ENCODE results near the gene MYBBP1A. TPM values are rescaled to one million over a fixed set of nuclear protein-coding genes. Genes with fewer than 3 reads are reported as not detected.
"Not testable (repeated sequence)": the region's sequence is repeated elsewhere in the genome, so short reads cannot be mapped to it uniquely, and the experiment has no call there.

The MYBBP1A gene
- total and polyA plus RNA-seq, 2 of the 13 experiments (the other 11 are each of a cell fraction or from before 2014, with no cell fraction given): 18.6 to 54.8 TPM

DNA sequence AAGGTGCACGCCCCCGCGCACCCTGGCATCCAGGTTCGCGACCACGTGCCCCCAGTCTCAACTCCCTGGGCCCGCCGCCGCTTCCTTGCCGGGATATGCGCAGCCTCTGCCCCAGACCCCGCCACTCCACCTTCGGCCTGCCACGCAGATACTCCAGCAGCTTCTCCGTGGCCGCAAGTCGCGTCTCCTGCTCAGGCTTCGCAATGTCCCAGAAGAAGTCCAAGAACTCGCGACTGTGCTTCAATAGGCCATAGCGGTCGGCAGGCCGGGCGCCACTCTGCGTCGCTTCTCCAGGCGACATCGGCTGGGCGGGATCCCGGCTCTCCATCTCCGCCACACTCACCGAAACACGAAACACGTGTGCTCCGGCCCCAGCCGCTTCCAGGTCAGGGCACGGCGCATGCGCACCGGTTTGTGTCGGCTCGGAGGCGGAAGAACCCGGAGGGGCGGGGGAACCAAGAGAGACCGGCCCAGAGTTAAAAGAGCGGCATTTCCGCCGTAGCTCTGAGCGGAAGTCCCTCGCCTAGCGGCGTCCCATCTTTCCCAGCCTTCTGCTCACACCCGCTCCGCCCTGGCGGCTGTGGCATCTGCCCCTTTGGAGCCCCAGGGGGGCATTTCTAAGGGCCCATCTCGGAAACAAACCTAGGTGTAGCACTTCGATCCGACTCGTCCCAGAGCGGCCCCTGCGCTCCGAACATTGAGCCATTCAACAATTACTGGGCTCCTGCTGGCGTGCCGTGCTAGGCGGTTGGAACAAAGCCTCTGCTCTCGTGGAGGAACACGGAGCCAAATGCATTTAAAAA lies at the start of gene MYBBP1A (continued):
- TF ChIP-seq, protein P1, sequence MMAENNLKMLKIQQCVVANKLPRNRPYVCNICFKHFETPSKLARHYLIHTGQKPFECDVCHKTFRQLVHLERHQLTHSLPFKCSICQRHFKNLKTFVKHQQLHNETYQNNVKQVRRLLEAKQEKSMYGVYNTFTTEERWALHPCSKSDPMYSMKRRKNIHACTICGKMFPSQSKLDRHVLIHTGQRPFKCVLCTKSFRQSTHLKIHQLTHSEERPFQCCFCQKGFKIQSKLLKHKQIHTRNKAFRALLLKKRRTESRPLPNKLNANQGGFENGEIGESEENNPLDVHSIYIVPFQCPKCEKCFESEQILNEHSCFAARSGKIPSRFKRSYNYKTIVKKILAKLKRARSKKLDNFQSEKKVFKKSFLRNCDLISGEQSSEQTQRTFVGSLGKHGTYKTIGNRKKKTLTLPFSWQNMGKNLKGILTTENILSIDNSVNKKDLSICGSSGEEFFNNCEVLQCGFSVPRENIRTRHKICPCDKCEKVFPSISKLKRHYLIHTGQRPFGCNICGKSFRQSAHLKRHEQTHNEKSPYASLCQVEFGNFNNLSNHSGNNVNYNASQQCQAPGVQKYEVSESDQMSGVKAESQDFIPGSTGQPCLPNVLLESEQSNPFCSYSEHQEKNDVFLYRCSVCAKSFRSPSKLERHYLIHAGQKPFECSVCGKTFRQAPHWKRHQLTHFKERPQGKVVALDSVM (CRISPR knock-in tag; IDR thresholded peaks at IDR 0.05): 0 out of 2 replicates have a peak, but pooled peaks have one; percentile 47
- TF ChIP-seq THAP11 (CRISPR knock-in tag; IDR thresholded peaks at IDR 0.05): peak; percentile 86
- TF ChIP-seq KAT2B (IDR thresholded peaks at IDR 0.05; ENCODE audit: borderline replicate concordance, low read depth, low read length): no peak
- no peak for TF ChIP-seq XRCC5 (optimal IDR thresholded peaks at IDR 0.05; ENCODE audit: low read length)
- no peak for TF ChIP-seq ZNF10 (CRISPR knock-in tag; IDR thresholded peaks at IDR 0.05; ENCODE audit: borderline replicate concordance, low read depth)

DNA sequence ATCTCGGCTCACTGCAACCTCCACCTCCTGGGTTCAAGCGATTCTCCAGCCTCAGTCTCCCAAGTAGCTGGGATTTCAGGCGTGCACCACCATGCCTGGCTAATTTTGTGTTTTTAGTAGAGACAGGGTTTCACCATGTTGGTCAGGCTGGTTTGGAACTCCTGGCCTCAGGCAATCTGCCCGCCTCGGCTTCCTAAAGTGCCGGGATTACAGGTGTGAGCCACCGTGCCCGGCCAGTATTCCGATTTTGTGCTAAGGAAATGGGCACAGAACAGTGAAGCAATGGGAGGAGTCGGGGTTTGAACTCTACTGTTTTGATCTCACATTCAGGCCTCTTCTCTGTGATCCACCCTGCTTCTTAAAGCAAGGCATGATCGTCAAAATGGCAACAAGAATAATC lies 49.6 kb upstream of the MYBBP1A start:
- intact Hi-C loops (cut with micrococcal nuclease; ENCODE audit: unreplicated experiment); CTCF ChIA-PET (ENCODE audit: low intra/inter-chr PET ratio, low total read pairs): not testable (repeated sequence)

More for the DNA sequence above, 49.6 kb upstream of the MYBBP1A start:
- FAIRE-seq; BruUV-seq (replicated peaks); H3K4me2 ChIP-seq (ENCODE audit: low read depth, low read length); H3K9me3 ChIP-seq (ENCODE audit: low read length); H4K20me1 ChIP-seq (ENCODE audit: insufficient read depth, low read length); H3K79me2 ChIP-seq (ENCODE audit: insufficient read depth, low read length); H3K27me3 ChIP-seq (ENCODE audit: control insufficient read depth in 1 of 2, insufficient read depth in 2 of 2, low read length in 2 of 2); H2AFZ ChIP-seq (ENCODE audit: low read length); H3K36me3 ChIP-seq (replicated peaks in 1 of 2; ENCODE audit: control insufficient read depth in 1 of 2, insufficient read depth in 2 of 2, low read length in 2 of 2); DNase-seq (ENCODE audit: low spot score); H3K27ac ChIP-seq (ENCODE audit: extremely low read length, insufficient read depth, low read length); H3K4me3 ChIP-seq (replicated peaks in 1 of 3; ENCODE audit: insufficient read depth in 1 of 3, low read depth in 2 of 3, low read length in 3 of 3); POLR2A ChIA-PET; ATAC-seq; in situ Hi-C loops (cut with HindIII; ENCODE audit: extremely low pct_ligation_motif_present, low pct_unique_long_range_greater_than_20kb); H3K9ac ChIP-seq (ENCODE audit: insufficient read depth, low read depth, low read length): not testable (repeated sequence)
- peaks cover 60% of the 10 kb centered on the region for H3K4me1 ChIP-seq (ENCODE audit: insufficient read depth, low read length)
- WGBS (ENCODE audit: low lambda C conversion rate): 77% methylated on average over 8 of the region's 11 CpGs
